T-helper 9 cell (primary cell): ENCODE data around the gene SNHG17.

ENCODE experiments used
- DNase-seq: peaks from one replicate; pipeline ENCODE4 v3.0.0-alpha.2; 2020

The SNHG17 gene

GRCh38 chr20:38372806-38373205 lies 62.3 kb downstream of the SNHG17 start:
- DNase-seq: no peak
